Measurements from ENCODE around the gene SP110.

Gene SP110

DNA sequence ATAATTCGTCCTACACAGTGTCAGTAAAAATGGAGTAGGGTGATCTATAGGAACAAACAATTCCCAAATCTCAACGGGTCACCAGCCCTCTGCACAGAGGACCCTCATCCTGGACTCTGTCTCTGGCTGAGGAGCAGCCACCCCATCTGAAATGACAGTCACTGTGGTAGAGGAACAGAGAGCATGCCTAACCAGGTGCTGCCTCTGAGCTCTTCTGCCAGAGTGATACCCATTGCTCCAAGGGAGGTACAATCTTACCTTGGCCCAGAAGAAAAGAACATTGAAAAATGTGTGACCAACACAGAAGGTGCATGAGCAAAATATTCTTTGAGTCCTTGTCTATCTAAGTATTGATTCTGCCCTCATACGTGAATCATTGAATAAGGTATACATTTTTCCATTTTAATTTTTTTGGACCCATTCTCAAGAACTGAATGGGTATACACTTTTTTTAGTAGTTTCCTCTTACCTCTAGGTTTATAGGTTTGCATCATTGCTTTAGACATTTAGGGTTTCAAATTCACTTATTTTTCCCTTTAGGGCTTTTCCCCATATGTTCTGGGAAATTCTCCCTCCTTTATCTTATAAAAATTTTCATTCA lies 14.4 kb upstream of the SP110 start:
- no peak for DNase-seq (ENCODE audit: low spot score)
- H3K27ac ChIP-seq, result no peak overlapping the region
- no peak for TF ChIP-seq CTCF (IDR thresholded peaks at IDR 0.05)
- no peak overlapping the region for H3K4me3 ChIP-seq

GRCh38 chr2:230231251-230231650 lies 11.5 kb upstream of the SP110 start:
- H3K4me3 ChIP-seq, result no peak overlapping the region
- H3K27ac ChIP-seq, result no peak overlapping the region
- no peak for TF ChIP-seq CTCF (IDR thresholded peaks at IDR 0.05)
- no peak for DNase-seq (ENCODE audit: low spot score)

DNA sequence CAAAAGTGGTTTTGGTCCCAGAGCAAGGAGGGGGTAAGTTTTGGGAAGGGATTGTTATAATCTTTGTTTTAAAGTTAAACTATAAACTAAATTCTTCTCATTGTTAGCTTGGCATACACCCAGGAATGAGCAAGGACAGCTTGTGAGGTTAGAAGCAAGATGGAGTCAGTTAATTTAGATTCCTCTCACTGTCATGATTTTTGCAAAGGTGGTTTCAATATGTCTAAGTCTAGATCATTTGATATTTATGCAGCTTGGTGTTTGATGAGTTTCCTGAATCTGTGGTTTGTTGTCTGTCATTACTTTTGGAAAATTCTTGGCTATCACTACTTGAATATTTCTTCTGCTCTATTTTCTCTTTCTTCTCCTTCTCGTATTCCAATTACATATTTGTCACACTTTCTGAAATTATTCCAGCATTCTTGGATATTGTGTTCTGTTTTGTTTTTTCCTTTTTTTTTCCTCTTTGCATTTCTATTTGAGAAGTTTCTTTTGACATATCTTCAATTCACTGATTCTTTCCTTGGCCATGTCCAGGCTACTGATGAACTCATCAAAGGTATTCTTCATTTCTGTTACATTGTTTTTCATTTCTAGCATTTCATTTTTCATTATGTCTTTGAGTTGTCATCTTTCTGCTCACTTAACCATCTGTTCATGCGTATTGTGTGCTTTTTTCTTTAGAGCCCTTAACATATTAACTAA lies 10.9 kb upstream of the SP110 start:
- H3K4me3 ChIP-seq, result no peak overlapping the region
- TF ChIP-seq CTCF (IDR thresholded peaks at IDR 0.05), result no peak
- no peak for DNase-seq (ENCODE audit: low spot score)
- H3K27ac ChIP-seq, result no peak overlapping the region

DNA sequence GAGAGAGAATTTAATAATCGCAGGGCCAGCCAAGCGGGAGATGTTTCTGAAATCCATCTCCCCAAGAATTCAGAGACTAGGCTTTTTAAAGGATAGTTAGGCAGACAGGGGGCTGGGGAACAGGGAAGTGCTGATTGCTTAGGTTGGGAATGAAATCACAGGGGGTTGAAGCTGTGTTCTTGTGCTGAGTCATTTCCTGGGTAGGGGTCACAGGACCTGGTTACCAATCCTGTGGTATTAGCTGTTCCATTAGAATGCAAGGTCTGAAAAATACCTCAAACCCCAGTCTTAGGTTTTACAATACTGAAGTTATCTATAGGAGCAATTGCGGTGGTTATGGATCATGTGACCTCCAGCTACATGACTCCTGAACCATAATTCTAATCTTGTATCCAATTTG lies 10.3 kb upstream of the SP110 start:
- Histone ChIP-seq H3K4me3 (no peak overlapping the region), H3K27ac (no peak overlapping the region)
- no peak for TF ChIP-seq CTCF (IDR thresholded peaks at IDR 0.05)
- no peak for DNase-seq (ENCODE audit: low spot score)

DNA sequence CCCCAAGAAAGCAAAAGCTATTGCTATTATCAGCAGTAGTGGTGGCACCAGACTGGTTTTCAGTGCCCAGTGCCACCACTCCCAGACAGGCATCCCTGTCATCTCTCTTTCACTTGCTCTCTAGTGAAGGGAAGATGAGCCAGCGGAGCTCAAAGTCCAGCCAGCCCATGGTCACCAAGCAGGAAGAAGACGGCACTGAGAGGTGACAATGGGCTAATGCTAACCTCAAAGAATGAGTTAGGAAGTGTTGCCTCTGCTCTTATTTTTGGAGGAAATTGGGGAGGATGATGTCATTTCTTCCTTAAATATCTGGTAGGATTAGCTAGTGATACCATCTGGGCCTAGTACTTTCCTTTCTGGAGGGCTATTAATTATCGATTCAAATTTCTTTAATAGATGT lies 7.4 kb upstream of the SP110 start:
- no peak overlapping the region for H3K4me3 ChIP-seq
- no peak overlapping the region for H3K27ac ChIP-seq
- no peak for DNase-seq (ENCODE audit: low spot score)
- no peak for TF ChIP-seq CTCF (IDR thresholded peaks at IDR 0.05)

- H3K27ac ChIP-seq, result no peak overlapping the region
- TF ChIP-seq CTCF (IDR thresholded peaks at IDR 0.05), result no peak
- DNase-seq (ENCODE audit: low spot score), result no peak
- H3K4me3 ChIP-seq, result peak overlapping the region; percentile 28
Observed at GRCh38 chr2:230226051-230226551, 6.3 kb upstream of the SP110 start.

- no peak for TF ChIP-seq CTCF (IDR thresholded peaks at IDR 0.05)
- DNase-seq (ENCODE audit: low spot score), result no peak
- Histone ChIP-seq H3K4me3 (peak within 1 kb of the TSS; percentile 28), H3K27ac (peak within 1 kb of the TSS in 1 of 2 donors; percentile 21)
Observed at GRCh38 chr2:230225486-230225885, 5.7 kb upstream of the SP110 start, which contains the start of gene SP140. SP140 (plus strand) TSS chr2:230225736; CDS start chr2:230225845, 109 bp downstream.
